Skeletal muscle cell (primary cell): Measurements from ENCODE around the gene RGS6.
A peak's percentile ranks its signal among the peaks of the same experiment; 100 is the strongest.

Source experiments
- DNase-seq: peaks from one replicate; pipeline ENCODE4 v3.0.0-alpha.2; 2010; ENCODE audit warnings: low read depth
- H3K4me3 ChIP-seq: 2 replicates; pipeline ENCODE4 v1.5.1; 2011; ENCODE audit warnings: low read depth, mild to moderate bottlenecking, control low read depth, low read length, moderate library complexity

The RGS6 gene

DNA sequence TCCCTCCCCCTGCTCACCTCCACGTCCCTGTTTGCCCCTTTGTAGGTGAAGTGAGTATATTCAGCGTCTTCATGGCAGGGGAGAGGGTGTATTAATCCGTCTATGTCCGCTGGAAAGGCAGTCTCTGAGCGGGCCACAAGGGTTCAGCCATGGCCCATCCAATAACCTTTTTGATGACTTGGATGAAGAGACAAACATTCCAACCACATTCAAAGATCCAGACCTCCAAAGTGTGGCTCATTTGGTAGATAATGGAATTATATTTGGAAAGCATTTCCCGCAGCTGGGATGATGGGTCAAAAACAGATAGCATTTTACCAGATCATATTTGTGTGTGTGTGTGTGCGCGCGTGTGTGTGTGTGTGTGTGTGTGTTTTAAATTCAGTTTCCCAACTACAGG is 615.8 kb downstream of the RGS6 start:
- H3K4me3 ChIP-seq, result no peak overlapping the region
- DNase-seq, result no peak

DNA sequence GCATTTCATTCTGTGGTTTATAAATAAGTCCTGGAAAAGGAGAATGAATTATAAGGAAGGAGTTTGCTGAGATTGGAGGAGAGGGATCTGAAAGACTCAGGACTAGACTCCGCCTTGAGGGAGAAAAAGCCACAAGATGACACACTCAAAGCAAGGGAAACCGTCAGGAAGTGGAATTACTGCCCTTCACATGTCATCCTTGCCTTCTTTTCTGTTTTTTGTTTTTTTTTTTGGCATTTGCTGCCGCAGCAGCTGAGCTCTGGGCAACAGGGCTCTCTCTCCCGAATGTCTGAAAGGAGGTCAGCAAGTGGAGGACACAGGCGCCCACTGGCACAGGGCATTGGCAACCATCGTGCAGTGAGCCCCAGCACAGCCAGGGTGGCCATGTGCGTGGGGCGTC is 616.8 kb downstream of the RGS6 start:
- no peak overlapping the region for H3K4me3 ChIP-seq
- DNase-seq, result no peak

DNA sequence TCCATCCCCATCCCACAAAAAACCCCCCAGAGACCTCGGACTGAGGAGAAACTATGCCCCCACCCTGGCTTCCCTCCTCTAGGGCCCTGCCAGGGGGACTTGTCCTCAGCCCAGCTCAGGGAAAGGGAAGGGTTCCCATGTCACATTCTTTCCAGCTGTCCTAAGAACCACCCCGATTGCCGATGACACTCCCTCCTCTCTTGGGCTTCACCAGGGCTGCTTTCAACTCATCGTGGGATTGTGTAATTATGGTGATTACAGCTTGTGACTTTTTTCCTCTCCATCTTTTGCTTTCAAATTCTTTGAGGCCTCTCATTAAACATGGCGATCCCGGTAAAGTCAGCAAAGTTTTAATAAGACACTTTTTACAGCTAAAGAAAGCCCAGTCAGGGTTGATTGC is 617.6 kb downstream of the RGS6 start:
- H3K4me3 ChIP-seq, result no peak overlapping the region
- DNase-seq, result no peak

DNA sequence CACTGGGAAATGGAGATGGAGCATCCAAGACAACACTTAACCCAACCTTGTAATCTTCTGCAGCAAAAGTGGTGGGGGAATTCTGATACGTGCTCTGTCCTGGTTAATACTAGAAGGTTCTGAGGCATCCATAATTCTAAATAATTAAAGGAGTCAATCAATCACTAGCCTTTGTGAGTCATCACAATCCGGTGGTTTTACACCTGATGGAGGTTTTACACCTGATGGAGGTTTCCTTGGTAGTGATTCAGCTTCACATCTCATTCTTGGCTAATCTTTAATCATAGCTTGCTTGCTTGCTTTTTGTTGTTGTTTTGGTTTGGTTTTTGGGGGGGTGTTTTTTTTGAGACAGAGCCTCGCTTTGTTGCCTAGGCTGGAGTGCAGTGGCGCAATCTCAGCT is 618.3 kb downstream of the RGS6 start:
- no peak for DNase-seq

DNA sequence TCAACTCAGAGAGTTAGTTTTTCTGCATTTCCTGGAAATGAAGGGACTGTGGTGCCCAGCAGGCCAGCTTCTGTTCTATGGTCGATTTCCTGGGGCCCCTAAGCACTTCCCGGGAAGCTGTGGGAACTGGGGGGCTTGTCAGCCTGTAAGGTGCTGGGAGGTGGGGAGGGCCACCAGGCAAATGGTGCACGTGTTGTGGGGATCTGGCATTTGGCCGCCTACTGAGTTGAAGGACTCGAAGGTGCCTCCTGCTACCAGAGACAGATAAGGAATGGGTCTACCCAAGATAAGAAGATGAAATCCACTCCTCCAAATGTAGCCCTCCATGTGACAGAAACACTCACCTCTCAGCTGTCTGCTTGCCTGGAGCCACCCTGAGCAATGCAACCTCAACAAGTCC is 620.0 kb downstream of the RGS6 start:
- DNase-seq, result no peak

More for the DNA sequence above, 618.3 kb downstream of the RGS6 start:
- no peak overlapping the region for H3K4me3 ChIP-seq

DNA sequence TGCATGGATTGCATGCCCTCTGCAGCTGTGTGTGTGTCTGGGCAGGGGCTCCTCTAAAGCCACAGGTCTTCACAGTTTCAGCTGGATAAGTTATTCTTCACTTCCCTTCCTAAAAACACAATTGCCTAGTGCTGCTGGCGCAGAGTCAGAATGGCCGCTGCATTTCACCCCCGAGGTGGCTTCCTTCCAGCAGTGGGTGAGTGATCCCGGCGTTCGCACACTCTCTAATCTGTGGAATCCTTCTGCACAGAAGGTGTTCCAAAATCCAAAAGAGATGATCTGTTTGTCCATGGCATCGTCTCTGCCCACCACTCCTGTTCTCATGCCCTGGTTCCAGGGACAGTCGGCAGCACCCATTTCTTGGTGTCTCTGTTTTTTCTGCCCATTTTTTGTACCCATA is 620.9 kb downstream of the RGS6 start:
- no peak for DNase-seq
- no peak overlapping the region for H3K4me3 ChIP-seq

More for the DNA sequence above, 620.0 kb downstream of the RGS6 start:
- H3K4me3 ChIP-seq, result no peak overlapping the region

DNA sequence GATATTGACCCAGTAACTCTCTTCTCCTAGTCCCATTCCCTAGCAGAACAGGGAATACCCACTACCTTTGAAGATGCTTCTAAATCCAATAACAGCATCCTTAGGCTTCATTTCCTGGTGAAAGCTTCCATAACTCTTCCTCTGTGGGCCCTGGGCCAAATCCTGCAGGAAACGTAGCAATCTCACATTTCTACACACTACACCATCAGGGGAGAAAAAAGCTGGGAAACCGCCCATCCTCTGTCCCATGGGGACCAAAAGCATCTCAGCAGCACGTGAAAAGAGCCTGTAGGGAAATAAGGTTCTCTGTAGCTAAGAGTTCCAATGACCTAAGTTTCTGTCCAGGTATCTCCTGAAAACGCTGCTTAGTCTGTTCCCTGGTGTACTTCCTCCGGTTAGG is 621.4 kb downstream of the RGS6 start:
- DNase-seq, result no peak
- no peak overlapping the region for H3K4me3 ChIP-seq

DNA sequence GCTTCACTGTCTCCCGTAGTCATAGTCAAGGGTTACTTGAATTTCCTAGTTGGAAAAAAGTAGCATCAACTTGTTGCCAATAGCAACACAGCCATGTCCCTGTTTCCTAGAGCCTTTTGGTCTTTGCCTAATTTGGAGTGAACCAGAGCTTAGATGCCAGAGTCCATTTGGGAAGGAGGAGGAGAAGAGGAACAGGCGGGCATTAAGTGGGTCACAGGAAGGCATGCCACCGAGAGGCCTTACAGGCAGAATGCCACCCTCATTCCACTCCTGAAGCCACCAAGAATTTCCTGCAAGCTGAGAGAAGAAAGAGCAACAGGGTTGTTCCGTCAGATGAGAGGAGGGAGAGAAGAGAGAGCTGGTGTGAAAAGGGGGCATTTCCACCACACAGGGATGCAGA is 622.2 kb downstream of the RGS6 start:
- no peak overlapping the region for H3K4me3 ChIP-seq
- DNase-seq, result no peak

DNA sequence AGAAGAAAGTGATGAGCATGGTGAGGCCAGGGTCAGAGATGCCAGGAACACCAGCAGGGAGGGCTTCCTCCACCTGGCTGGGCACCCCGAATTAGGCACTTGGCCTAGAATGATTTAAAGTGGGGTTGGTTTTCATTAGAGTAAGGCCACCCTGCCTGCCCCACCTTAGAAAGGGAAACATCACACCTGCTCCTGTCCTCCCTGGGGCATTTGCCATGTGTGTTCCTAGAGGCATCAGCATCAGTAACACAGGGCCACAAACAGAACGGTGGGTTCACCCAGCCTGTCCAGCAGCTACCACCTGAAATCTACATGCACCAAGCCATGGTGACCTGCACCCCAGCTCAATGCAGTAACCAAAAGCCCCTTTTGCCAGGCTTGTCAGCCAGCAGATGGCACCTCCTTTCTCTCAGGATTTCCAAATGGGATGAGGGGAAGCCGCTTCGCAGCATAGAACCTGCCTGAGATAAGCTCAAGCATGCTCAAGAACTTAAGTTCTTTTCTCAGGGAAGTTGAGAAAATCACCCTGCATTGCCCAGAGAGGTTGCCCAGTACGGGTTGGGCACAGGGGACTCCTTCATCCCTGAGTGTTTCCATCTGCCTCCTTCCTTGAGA is 622.9 kb downstream of the RGS6 start:
- DNase-seq, result no peak
- H3K4me3 ChIP-seq, result no peak overlapping the region

DNA sequence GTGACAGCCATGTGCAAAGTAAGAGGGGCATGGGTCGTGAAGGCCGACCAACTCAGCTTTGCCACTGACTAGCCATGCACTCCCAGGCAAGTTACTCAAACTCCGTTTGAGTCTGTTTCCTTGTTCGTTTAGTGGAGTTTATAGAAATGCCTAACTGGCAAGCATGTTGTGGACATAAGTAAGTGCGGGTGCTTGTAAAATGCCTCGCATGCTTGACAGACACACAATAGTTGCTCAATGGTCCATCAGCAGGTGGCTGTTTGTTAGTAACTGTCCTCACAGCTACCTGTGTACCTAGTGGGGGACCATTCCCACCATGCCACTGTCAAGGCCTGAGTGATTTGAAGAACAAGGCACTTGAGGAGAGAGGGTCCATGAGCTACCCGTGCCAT is 623.4 kb downstream of the RGS6 start:
- no peak for DNase-seq
- no peak overlapping the region for H3K4me3 ChIP-seq

DNA sequence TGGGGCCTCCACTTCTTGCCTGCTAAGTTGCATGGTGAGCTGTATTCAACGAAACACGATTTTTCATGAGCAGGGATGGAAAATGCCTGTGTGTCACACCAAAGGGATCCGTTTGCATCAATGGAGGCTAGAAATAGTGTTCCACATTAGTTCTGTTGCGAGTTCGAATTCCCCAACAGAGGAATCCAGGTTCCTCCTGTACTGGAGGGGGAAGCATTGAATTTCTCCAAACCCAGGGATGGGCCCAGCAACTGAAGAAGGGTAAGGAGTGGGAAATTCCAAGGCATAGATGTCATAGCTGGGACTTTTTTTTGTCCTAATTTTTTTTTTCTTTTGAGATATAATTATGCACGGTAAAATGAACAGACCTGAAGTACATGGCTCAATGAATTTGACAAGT is 625.4 kb downstream of the RGS6 start:
- no peak for DNase-seq
- H3K4me3 ChIP-seq, result no peak overlapping the region

DNA sequence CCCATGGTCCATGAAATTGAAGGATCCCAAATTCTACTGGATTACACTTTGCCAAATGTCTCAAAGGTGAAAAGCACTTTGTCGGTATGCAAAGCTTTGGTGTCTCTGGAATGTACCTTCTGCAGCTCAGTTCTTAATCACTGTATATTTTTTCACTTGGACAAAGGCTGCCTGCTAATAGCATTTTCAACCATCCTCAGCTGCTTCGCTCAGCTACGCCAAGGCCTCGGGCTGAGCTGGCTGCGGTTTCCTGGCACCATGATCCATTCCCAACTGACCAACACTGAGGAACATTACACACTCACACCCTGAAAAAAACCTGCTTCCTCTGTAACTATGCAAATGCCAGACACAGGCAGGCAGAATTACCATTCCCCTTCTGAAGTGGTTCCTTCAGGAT is 626.5 kb downstream of the RGS6 start:
- H3K4me3 ChIP-seq, result no peak overlapping the region
- peak; percentile 78 for DNase-seq

DNA sequence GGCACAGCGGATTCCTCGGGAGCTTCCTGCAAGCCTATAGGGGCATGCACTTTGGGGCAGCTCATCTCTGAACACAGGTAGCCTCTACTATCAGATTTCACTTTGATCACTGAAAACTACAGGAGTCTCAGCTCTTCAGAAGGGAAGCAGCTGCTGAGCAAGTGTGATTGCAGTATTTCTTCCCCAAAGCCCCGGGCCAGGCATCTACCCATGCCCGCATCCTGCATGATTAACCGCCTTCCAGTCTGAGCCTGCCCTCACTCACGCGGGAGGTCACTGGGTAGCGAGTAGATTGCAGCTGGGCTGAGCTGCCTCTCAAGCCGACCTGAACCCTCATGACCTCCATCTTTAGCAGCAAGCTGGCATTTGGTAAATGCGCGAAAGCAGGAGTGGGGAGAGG is 627.0 kb downstream of the RGS6 start:
- peak; percentile 30 for DNase-seq

DNA sequence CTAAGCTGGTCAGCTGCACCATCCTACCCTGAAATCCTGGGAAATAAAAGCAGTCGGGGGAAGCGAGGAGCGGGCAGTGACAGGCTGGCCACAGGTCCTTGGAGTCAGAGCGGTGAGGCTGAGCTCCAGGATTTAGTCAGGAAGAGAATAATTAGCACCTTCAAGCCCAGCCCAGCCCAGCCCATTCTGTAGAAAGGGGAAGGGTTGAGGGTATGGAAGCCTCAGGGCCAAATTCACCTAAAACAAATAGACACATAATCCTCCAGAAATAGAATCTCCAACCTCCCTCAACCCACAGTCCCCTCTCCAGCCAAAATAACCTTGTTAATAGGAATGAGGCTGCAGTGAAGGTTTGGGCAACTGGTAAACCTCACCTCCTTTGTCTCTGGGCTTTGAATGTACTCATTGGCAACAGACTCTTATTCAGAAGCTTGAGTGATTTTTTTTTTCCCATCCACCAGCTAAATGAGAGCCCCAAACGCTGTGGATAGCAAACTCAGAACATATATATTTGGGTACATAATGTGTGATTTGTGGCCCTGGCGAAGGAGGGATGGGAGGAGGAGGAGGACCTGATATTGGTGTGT is 627.5 kb downstream of the RGS6 start:
- no peak for DNase-seq
- H3K4me3 ChIP-seq, result no peak overlapping the region

More for the DNA sequence above, 627.0 kb downstream of the RGS6 start:
- H3K4me3 ChIP-seq, result no peak overlapping the region

DNA sequence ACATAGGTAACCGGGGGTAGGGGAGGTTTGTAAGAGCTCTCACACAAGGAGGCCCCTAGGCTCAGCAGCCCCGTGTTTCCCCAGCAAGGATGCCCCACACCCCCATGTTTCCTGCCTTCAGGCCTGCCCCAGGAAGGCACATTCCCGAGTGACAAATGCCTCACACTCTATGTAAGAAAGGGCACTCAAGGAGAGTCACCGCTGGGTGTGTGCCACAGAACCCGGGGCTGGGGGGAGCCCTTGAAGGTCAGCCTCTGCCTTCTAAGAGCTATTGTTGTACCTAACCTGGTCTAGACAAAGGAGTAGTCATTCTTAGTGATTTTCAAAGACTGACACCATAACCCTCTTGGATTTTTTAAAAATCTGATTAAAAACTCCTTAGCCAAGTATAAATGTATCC is 628.1 kb downstream of the RGS6 start:
- no peak for DNase-seq
- H3K4me3 ChIP-seq, result no peak overlapping the region

DNA sequence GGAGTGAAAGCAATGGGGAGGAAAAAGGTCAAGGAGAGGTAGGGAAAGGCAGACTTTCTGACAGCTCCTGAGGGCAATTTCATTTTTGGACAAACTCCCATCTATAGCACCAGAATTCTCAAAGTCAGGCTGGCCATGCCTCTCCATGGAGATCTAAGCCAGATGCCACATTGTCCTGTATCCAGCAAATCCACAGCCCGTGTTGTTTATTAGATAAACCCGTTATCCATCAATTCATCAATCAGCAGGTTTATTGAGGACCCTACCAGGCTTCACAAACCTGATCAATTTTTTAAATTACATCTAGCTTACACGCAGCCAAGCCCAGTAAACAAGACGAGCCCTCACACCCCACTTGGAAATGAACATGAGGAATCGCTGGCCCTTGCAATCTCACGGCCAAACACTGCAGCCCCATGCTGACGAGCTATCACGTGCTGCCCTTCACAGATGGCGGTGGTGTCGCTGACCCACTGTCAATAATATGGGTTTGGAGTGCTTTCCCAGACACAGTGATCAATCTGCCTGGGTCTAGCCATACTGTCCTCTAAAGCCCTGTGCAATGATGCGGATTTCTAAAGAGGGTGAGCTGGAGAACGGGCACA is 628.8 kb downstream of the RGS6 start:
- no peak for DNase-seq
- no peak overlapping the region for H3K4me3 ChIP-seq

DNA sequence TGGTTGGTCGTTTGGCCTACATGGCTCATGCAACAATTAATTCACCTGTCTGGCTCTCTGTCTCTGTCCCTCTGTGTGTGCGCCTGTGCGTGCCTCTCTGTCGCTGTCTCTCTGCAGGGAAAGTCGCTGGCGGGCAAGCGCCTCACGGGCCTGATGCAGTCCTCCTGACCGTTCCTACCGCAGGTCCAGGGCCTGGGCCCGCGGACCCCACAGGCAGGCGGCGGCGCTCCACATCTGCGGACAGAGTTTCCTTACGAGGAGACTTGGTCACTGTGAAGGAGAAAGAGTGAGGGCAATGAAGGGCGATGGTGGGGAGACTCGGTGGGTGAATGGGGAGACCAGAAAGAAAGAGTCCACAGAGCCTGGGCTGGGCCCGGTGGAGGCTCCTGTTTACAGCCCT is 630.1 kb downstream of the RGS6 start:
- H3K4me3 ChIP-seq, result no peak overlapping the region
- no peak for DNase-seq

DNA sequence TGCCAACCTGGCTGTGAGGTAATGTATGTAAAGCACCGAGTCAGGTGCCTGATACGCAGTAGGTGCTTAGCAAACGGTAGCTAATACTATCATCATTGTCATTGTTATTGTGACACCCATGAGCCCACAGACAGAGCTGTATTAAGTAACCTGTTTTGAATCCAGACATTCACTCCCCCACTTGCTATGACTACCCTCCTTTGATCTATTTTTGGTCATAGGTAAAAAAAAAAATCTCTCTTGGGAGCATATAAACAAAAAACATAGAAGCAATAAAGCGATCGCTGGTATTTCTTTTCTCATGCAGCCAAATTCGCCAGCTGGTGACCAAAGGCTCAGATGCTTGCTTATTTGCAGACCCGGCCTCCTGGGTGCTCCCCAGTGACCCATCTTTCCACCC is 631.4 kb downstream of the RGS6 start:
- no peak overlapping the region for H3K4me3 ChIP-seq
- DNase-seq, result no peak

DNA sequence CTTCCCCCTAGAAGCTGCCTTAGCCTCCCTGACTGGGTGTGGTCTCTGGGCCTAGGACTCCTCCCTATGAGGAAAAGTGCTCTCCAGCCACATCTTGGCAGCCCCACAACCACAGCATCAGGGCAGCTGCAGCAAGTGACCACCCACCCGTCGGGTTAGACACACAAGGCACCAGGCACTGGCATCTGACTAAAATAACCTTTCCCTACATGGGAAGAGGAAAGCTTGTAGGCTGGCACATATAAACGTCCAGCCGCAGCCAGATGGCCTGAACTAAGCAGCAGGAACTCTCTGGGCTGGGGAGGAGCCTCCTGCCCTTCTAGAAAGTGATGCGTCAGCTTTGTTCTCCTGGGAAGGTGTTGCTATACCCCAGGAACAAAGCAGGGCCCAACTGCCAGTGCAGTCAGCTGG is 632.9 kb downstream of the RGS6 start:
- H3K4me3 ChIP-seq, result no peak overlapping the region
- peak; percentile 25 for DNase-seq

DNA sequence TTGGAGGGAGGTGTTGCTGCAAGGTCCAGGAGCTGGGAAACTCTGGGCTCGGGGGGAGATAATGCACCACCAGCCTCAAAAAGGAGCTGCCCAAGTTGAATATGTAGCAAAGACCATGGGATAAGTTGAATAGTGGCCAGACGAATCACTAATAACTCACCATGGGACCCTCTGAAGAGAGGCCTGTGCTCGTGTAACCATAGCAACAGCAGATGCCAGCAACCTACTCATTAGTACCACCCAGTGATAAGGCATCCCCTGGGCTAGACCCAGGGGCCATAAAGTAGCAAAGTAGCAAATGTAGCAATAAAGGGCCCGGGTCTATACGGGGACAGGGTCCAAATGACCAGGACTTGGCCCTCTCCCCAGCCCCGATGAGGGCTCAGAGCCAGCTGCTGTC is 633.7 kb downstream of the RGS6 start:
- DNase-seq, result no peak
- no peak overlapping the region for H3K4me3 ChIP-seq

DNA sequence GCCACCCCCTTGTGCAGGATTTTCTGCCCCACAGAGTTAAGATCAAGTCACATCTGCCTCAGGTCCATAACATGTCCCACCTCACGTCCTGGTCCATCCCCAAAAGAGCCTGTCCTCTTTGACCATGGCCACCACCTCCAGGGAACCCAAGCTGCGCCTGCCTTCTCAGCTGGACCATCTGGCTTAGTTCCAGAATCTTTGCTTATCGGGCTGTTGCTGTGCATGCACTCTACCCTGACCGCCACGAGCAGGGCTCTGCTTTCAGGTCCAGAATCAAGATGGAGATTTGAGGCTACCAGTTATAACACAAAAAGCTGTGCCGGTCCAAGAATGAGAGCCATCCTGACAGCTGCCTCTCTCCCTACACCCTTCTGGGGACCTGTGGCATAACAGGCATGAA is 635.0 kb downstream of the RGS6 start:
- DNase-seq, result no peak
- no peak overlapping the region for H3K4me3 ChIP-seq
